ENCODE measurements around the gene LRPAP1. TPM values are rescaled to one million over a fixed set of nuclear protein-coding genes. Genes with fewer than 3 reads are reported as not detected.
"Not testable (repeated sequence)": the region's sequence is repeated elsewhere in the genome, so short reads cannot be mapped to it uniquely, and the experiment has no call there.

Gene LRPAP1
- total RNA-seq, 1 experiment from 2014 or later = 109 TPM

DNA sequence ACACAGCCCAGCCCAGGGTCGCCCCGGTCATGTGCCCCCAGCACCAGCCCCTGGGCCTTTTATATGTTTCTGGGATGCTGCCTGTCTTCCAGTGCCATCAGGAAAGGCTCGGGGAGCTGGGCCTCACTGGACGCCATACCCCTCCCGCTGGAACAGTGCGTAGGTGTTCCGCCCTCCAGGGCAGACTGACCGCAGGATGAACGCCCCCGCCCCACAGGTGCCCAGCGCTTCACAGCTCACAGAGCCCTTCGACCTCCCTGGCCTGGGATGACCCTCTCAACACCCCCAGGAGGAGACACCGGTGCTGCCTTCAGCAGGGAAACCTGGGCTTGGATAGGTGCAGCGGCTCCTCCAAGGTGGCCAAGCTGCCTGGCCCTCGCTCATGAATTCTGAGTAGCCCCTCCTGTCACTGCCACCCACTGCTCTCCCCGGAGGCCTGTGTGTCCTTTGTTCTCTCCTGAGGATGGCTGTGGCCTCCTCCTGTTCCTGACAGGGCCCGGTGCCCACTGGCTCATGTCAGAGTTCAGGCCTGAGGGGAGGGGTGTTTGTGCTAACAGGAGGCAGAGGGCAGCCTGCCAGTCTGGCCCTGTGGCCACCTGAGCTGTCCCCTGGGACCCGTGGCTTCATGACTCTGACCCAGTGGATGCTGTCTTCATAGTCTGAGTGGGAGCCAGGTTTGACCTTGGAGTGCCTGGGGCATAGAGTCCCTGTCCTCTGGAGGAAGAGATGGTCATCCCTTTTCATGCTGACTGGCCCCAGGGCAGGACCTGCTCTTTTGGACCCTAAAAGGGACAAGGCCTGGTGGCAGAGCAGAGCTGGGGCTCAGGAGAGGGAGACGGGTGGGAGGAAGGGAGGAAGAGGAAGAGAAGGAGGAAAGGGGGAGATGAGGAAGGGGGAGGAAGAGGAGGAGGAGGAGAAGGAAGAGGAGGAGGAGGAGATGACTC, 43.5 kb upstream of the LRPAP1 start:
- DNase-seq (ENCODE audit: low read depth, low spot score); H2AFZ ChIP-seq (ENCODE audit: low read depth, low read length, poor library complexity, severe bottlenecking); H3K9ac ChIP-seq (ENCODE audit: low read length); ATAC-seq; H3K27ac ChIP-seq (ENCODE audit: low read depth, low read length); BruUV-seq (replicated peaks); H3K27me3 ChIP-seq (ENCODE audit: insufficient read depth, low read length); H3K4me3 ChIP-seq (replicated peaks in 1 of 2; ENCODE audit: low read depth in 1 of 2, low read length in 2 of 2); H3K9me3 ChIP-seq (ENCODE audit: control insufficient read depth in 1 of 2, insufficient read depth in 1 of 2, low read depth in 1 of 2, low read length in 2 of 2); RAD21 ChIA-PET (ENCODE audit: low non-redundant PET in 1 of 2, low total read pairs in 2 of 2, uncharacterized antibody in 2 of 2, unreplicated experiment in 2 of 2); H4K20me1 ChIP-seq (ENCODE audit: insufficient read depth); H3K36me3 ChIP-seq (ENCODE audit: control insufficient read depth in 1 of 2, insufficient read depth in 2 of 2, low read length in 2 of 2); POLR2A ChIA-PET; CTCF ChIA-PET; intact Hi-C loops (cut with micrococcal nuclease); H3K79me2 ChIP-seq (ENCODE audit: insufficient read depth, low read length); H3K4me2 ChIP-seq (ENCODE audit: low read length); H3K4me1 ChIP-seq (ENCODE audit: control insufficient read depth in 1 of 2, insufficient read depth in 2 of 2, low read length in 2 of 2); H3K9me2 ChIP-seq (ENCODE audit: insufficient read depth): not testable (repeated sequence)

DNA sequence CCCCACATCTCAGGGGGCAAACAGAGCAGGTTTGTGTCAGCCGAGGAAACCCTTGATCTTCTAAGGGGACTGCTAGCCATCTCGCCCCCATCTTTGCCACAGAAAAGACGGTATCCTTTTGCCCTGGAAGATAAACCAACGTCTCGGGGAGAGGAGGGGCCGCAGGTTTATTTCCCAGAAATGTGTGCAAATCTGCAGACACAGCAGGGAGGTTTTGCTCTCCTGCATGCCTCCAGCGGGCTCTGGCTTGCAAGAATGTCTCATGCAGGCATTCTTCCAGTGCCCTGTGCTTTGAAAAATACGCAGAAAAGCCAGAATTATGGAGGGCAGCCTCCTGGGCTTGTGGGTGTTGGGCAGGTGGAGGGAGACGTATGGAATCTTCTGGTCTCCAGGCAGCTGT, 42.6 kb upstream of the LRPAP1 start:
- H3K4me3 ChIP-seq (replicated peaks in 1 of 2; ENCODE audit: low read depth in 1 of 2, low read length in 2 of 2); H3K79me2 ChIP-seq (ENCODE audit: insufficient read depth, low read length); H3K4me1 ChIP-seq (ENCODE audit: control insufficient read depth in 1 of 2, insufficient read depth in 2 of 2, low read length in 2 of 2); intact Hi-C loops (cut with micrococcal nuclease); H3K27me3 ChIP-seq (ENCODE audit: insufficient read depth, low read length); ATAC-seq; POLR2A ChIA-PET; H3K9me3 ChIP-seq (ENCODE audit: control insufficient read depth in 1 of 2, insufficient read depth in 1 of 2, low read depth in 1 of 2, low read length in 2 of 2); H2AFZ ChIP-seq (ENCODE audit: low read depth, low read length, poor library complexity, severe bottlenecking); DNase-seq (ENCODE audit: low read depth, low spot score); RAD21 ChIA-PET (ENCODE audit: low non-redundant PET in 1 of 2, low total read pairs in 2 of 2, uncharacterized antibody in 2 of 2, unreplicated experiment in 2 of 2); H3K4me2 ChIP-seq (ENCODE audit: low read length); H4K20me1 ChIP-seq (ENCODE audit: insufficient read depth); H3K27ac ChIP-seq (ENCODE audit: low read depth, low read length); H3K36me3 ChIP-seq (ENCODE audit: control insufficient read depth in 1 of 2, insufficient read depth in 2 of 2, low read length in 2 of 2); CTCF ChIA-PET; BruUV-seq (replicated peaks); H3K9ac ChIP-seq (ENCODE audit: low read length); H3K9me2 ChIP-seq (ENCODE audit: insufficient read depth): not testable (repeated sequence)

DNA sequence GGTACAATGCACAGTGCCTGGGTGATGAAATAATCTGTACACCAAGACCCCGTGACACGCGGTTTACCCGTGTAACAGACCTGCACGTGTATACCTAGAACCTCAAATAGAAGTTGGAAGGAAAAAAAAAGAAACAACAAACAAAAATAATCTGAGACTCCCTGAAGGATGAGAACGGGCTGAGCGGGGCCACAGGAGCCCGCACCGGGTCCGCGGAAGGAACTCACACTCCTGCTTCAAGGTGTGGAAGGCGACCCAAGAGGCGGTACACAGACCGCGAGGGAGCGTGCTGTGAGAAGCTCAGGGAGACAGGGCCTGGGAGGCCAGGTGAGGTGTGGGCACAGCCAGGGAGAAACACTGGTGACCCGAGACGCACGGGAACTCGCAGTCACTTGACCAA, 42.1 kb upstream of the LRPAP1 start:
- H4K20me1 ChIP-seq (ENCODE audit: insufficient read depth); POLR2A ChIA-PET; H3K27me3 ChIP-seq (ENCODE audit: insufficient read depth, low read length); H3K9me3 ChIP-seq (ENCODE audit: control insufficient read depth in 1 of 2, insufficient read depth in 1 of 2, low read depth in 1 of 2, low read length in 2 of 2); H3K4me1 ChIP-seq (ENCODE audit: control insufficient read depth in 1 of 2, insufficient read depth in 2 of 2, low read length in 2 of 2); CTCF ChIA-PET; BruUV-seq (replicated peaks); H2AFZ ChIP-seq (ENCODE audit: low read depth, low read length, poor library complexity, severe bottlenecking); RAD21 ChIA-PET (ENCODE audit: low non-redundant PET in 1 of 2, low total read pairs in 2 of 2, uncharacterized antibody in 2 of 2, unreplicated experiment in 2 of 2); H3K79me2 ChIP-seq (ENCODE audit: insufficient read depth, low read length); H3K4me3 ChIP-seq (replicated peaks in 1 of 2; ENCODE audit: low read depth in 1 of 2, low read length in 2 of 2); H3K9me2 ChIP-seq (ENCODE audit: insufficient read depth); H3K27ac ChIP-seq (ENCODE audit: low read depth, low read length); H3K9ac ChIP-seq (ENCODE audit: low read length); H3K4me2 ChIP-seq (ENCODE audit: low read length); DNase-seq (ENCODE audit: low read depth, low spot score); H3K36me3 ChIP-seq (ENCODE audit: control insufficient read depth in 1 of 2, insufficient read depth in 2 of 2, low read length in 2 of 2); ATAC-seq; intact Hi-C loops (cut with micrococcal nuclease): not testable (repeated sequence)

Data from HCT116 (cell line).